GM19397 (cell line): ENCODE data around the gene DPYSL4.
"Not testable (repeated sequence)": the region's sequence is repeated elsewhere in the genome, so short reads cannot be mapped to it uniquely, and the experiment has no call there.

Experiments
- ATAC-seq: cut with Tn5 transposase; IDR thresholded peaks from one replicate; pipeline ENCODE4 v1.9.1; 2021; ENCODE audit warnings: mild to moderate bottlenecking, moderate library complexity; ENCODE audit not compliant: unreplicated experiment

Gene DPYSL4

DNA sequence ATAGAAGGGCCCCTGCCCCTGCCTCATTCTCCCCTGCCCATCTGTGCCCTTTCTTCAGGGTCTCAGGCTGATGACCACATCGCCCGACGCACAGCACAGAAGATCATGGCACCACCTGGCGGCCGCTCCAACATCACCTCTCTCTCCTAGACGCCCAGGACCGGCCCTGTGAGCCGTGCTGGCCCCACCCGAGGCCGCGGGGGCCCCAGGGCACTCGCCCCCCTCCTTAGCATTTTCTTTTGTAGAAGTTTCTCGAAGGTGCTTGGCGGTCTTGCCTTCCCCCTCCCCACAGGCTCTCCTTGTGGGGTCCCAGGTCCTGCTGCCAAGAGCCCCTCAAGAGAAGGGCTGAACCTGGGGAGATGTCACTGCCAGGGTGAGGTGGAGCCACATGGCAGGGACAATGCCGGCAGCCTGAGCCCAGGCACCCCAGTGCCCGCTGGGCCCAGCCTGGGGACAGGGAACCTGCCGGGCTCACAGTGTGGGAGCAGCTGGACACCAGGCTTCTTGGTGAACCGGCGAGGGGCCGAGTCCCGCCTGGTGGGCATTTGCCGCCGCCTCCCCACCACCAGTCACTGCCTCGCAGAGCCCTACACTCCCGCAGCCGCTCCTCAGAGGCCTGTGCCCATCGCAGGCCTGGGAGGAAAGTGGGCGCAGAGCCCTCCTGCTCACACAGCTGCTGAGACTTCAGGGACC, 18.2 kb downstream of the DPYSL4 start:
- ATAC-seq = no peak

DNA sequence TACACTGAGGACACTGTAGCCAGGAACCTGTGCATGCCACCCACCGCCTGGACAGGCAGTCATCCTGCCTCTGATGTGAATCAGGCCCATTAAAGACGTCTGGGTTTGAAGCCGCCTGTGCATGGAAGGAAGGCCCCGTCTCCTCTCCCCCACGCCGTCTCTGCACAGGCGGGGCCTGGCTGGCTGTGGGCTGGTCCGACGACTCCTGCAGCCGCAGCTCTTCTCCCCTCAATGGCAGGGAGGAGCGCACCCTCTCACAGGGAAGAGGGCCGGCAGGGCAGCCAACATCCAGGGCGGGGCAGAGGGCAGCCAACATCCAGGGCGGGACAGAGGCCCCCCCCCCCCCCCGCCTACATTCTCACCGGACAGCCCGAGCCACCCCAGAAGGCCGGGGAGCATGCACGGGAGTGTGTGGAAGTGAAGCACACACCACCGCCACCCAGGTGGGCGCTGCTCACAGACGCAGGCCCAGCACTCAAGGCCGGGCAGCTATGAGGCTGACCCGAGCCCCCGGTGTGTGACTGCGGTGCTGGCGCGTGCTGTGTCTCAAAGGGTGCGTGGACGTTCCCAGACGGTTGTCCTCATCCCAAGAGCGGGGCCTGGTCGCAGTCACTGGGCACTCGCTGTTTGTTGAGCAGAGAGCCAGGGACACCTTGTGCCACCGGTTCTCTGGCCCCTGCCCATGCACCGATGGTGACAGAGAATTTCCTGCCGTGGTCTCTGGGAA, 19.1 kb downstream of the DPYSL4 start:
- ATAC-seq = no peak

DNA sequence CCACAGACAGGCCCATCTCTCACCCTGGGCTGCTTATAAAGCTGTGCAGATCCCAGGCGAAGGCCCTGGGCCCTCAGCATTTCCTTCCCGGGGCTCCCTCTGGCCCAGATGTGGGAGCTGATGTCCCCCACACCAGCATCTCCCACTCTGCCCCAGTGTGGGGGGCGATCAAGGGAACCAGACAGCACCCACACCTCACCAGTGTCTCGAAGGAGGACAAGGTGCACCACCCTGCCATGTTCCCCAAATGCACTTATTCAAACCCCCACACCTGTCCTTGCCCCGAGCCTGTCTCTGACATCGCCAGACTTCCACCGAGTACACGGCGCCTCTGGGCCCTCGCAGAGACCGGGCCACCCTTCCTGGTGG, 19.6 kb downstream of the DPYSL4 start:
- ATAC-seq = no peak

DNA sequence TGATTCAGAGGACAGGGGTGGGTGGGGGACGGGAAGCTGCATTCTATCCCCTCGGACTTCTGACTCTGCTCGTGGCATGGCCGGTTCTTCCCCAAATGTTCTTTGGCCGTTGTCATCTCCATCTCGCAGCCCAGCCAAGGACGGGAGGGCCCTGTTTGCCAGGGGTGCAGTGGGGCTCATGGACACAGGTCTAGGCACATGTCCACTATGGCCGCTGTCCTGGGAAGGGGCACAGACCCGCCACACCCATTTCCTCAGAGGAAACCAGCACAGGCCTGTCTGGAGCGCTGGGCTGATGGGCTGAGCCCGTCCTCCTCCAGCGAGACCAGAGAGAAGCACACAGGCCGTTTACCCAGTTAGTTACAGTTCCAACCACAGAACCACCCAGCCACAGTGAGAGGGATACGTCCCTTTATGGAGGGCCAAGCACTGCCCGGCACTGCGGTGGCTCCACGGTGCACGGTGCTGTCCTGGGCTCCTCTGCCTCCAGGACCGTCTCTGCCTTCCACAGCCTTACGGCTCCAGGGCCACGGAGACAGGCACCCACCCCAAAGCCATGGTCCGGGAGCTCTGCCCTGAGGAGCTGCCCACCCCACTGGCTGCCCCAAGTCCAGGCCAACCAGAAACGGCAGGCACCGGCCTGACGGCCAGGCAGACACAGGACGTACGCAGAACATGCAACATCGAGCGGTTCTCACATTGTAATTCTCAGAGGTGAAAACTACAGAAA, 20.2 kb downstream of the DPYSL4 start:
- ATAC-seq = no peak

DNA sequence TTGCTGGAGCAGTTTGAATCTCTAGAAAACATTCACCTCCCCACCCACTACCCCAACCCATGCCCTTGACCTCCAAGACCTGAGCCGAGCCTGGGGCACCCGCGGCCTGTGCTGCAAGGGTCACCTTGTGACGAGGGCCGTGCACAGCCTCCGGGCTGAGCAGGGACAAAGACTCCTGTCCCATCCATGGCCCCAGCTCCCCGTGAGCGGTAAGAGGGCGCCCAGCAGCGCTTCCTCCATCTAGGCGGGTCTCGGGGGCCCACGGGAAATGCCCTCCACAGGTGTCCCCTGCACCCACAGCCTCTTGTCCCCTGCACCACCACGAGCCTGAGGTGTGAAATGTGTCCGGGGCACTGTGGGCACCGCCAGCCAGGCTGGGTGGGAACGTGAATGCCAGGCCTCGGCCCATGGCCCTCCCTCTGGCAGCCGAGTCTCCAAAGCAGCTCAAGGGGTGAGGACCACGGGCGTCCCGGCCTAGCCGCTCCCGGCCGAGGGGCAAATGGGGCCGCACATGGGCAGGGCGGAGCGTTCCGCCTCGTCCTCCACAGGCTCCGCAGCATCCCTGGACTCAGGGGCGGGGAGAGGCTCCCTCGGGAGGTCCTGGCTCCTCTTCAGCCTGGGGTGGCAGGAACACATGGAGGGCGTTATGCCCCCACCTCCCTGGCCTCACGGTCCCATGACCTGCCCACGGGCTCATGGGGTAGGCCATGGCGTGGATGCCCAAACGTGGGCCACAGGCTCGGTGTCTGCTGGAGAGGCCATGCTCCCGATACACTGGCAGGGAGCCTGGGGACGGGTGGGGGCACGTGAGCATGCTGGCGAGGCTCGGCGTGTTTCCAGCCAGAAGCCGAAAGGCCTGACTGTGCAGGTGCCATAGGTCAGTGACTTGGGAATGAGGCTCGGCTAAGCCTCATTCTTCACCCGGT, 21.1 kb downstream of the DPYSL4 start:
- ATAC-seq = no peak

DNA sequence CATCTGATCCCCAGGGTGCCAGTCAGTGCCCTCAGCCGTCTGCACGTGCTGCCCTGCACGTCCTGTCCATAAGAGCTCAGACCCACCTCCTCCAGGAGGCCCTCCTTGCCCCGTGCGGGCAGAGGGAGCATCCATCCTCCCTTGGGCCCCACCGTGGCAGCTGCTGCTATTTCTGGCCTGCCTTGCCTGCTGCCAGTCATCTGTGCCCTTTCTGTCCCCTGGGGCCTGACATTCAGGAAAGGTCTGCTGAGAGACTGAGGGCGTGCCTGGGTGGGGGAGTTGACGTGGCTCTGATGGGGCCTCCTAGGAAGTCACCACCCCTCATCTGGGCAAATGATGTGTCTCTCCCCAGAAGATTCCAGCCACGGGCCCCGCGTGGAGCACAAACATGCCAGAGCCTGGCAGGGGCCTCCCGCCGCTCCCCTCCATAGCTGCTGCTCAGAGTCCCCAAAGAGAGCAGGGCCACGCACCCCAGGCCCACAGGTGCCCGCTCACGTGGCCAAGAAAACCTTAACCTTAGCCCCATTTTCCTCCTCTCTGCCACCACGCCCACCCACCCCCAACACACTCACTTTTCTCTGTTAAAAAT, 21.8 kb downstream of the DPYSL4 start:
- ATAC-seq = no peak

DNA sequence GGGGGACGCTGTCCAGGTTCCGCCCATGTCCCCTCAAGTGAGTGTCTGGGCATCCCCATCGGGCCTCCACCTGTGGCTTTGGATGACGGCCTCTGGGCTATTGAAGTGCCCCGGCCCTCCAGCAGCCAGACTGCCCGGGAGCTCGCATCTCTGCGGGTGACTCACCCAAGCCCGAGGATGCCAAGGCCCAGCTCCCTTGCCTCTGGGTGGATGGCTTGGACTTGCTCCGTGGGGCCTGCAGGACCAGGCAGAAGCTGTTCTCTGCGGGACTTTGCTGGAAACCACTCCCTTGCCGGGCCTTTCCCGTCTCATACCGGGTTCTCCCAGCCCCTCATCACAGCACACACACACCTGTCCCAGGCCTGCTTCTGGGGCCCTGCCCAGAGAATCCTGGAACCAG, 22.4 kb downstream of the DPYSL4 start:
- no peak for ATAC-seq

DNA sequence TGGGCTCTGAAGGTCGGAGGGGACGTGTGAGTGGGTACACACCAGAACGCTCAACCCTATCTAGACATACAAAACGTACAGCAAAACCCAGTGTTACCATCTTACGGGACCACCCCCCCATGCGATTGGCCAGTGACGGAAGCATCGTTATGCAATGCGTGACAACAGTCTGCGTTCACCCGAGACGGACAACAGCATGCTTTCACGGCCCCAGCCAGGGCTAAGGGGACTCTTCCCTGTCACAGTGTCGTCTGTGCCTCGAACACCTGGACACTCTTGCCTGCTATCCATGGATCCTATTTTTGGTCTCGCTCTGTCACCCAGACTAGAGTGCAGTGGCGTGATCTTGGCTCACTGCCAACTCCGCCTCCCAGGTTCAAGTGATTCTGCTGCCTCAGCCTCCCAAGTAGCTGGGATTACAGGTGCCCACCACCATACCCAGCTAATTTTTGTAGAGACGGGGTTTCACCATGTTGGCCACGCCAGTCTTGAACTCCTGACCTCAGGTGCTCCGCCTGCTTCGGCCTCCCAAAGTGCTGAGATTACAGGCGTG, 23.3 kb downstream of the DPYSL4 start:
- no peak for ATAC-seq

DNA sequence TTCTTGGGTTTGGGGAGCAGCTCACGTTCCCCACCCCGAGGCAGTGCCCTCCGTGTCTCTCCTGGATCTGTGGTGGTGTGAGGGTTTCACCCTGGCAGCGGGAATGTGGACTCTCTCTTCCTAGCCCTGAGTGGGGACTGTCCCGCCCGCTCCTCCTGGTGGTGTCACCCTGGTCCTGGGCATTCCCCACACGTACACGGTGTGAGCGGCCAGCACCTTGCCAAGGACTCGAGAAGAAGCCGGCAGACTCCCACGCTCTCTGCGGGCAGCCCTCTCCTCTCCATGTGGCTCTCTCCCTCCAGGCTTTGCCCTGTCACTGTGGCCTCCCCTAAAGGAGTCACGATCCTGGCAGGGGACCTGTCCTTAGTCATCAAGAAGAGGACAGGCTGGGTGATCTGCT, 24.0 kb downstream of the DPYSL4 start:
- no peak for ATAC-seq

DNA sequence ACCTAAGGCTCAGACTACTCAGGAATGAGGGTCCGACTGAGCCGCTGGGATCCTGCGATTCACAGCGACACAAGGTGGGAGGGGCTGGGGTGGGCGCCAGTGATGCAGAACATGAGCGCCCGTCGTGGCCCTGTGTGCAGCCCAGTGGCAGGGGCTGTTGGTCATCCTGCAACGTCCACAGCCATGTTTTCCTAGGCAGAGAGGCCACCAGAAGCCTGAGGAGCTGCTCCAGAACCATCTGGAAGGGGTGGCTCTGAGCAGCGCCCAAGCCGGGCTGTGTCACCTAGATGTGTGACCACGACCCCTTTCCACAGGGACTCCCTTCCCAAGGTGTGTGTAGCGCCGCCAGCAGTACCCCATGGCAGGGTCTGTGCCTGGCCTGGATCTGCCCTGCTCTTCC, 24.5 kb downstream of the DPYSL4 start:
- no peak for ATAC-seq

DNA sequence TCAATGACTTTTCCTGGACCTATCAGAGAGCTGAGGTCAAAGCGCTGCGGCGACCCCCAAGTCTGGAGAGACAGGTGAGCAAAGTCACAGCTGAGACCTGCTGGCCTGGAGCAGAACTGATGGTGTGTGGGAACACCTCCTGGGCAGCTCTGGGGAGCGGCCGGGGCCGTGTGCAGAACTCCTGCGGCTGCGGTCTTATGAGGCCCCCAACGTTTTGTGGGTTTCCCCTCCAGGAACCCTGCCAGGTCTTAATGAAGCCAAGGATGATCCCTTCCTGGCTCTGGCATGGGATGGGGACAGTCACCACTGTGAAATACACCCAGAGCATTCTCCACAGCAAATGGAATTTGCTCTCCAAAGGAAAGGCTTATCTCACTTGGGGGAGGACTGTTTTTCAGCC, 26.1 kb downstream of the DPYSL4 start:
- ATAC-seq = no peak

DNA sequence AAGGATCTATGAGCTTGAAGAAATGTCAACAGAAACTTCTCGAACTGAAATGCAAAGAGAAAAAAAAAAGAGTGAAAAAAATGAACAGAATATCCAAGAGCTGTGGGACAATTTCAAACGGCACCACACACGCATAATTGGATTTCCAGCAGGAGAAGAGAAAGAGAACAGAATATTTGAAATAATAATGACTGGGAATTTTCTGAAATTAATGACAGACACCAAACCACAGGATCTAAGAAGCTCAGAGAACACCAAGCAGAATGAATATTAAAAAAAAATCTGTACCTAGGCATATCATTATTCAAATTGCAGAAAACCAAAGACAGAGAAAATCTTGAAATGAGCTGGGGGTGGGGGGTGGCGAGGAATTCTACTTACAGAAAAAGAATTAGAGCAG, 27.2 kb downstream of the DPYSL4 start:
- ATAC-seq = no peak

DNA sequence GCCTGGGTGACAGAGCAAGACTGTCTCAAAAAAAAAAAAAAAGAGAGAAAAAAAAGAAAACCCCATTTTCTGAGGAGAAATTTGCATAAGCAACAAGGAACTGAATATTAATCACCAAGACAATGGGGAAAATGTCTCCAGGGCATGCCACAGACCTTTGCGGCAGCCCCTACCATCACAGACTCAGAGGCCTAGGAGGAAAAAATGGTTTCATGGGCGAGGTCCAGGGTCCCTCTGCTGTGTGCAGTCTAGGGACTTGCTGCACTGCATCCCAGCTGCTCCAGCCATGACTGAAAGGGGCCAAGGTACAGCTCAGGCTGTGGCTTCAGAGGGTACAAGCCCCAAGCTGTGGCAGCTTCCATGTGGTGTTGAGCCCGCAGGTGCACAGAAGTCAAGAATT, 29.7 kb downstream of the DPYSL4 start:
- not testable (repeated sequence) for ATAC-seq

DNA sequence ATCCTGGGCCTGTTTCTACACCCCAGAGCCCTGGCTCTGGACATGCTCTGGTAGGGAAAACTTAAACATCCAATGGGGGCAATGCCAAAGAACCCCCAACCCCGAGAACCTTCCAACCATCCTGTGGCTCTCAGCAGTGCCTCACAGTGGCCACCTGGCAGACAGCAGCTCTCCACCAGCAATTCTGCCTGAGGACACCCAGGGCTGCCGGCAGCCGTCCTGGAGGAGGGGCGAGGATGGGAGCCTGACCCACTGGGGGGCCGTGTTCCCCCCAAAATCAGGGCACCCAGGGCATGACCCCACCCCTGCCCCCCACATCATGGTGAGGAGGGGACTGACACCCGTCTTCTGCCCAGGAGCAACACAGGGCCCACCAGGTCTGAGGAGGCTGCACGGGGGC, 32.7 kb downstream of the DPYSL4 start:
- ATAC-seq = no peak

DNA sequence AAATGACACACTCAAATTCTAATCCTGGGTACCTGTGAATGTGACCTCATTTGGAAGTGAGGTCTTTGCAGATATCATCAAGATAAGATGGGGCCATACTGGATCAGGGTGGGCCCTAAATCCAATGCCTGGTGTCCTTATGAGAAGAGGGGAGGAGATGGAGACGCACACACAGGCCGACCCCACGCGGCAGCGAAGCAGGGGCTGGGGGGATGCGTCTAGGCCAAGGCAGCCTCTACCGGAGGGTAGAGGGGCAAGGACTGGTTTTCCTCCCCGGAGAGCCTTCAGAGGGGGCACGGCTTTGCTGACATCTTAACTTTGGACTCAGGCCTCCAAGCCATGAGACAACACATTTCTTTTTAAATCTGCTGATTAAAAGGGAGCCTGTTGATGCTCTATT, 33.3 kb downstream of the DPYSL4 start:
- ATAC-seq = no peak

DNA sequence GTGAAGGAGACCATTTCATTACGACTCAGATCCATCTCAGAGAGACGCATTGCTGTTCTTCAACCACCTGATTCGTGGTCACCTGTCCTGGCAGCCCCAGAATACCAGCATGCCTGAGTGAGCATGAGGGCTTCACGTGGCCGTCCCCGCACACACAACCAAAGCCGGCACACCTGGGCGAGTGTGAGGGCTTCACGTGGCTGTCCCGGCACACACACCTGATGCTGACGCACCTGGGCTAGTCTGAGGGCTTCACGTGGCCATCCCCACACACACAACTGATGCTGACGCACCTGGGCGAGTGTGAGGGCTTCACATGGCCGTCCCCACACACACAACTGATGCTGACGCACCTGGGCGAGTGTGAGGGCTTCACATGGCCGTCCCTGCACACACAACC, 34.2 kb downstream of the DPYSL4 start:
- not testable (repeated sequence) for ATAC-seq

DNA sequence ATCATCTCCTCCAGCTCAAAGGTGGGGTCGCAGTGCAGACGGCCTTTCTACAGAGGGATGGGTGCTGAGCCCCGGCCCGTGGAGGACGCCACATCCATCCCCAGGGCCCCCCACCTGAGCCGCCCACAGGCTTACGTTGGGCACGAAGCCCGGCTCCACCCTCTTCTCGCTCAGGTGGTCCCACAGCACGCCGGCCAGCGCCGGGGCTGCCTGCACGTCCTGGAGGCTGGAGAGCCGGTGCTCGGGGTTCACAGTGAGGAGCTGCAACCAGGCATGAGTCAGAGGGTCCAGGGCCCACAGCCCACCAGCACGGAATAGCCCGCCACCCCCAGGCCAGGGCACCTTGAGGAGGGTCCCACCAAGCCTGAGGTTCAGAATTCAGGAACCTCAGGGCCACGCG, 36.0 kb downstream of the DPYSL4 start:
- ATAC-seq = no peak

DNA sequence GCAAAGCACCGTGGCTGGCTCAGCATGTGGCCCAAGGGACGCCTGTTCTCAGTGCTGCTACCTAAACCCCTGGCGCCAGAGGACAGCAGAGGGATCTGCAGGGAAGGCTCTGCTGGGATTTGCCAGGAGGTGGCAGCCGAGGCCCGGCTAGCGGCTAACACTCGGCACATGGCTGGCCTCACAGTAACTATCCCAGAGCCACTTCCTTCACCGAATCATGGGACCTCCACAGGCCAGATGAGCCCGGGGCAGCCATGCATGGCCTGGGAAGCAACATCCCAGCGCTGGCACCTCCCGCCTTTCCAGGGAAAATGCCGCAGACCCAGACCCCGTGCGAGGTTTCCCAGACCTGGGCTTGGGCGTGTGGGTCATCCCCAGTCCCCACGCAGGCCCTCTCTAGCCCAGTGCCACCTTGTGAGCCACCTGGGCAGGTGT, 36.4 kb downstream of the DPYSL4 start:
- peak; percentile 70 for ATAC-seq

DNA sequence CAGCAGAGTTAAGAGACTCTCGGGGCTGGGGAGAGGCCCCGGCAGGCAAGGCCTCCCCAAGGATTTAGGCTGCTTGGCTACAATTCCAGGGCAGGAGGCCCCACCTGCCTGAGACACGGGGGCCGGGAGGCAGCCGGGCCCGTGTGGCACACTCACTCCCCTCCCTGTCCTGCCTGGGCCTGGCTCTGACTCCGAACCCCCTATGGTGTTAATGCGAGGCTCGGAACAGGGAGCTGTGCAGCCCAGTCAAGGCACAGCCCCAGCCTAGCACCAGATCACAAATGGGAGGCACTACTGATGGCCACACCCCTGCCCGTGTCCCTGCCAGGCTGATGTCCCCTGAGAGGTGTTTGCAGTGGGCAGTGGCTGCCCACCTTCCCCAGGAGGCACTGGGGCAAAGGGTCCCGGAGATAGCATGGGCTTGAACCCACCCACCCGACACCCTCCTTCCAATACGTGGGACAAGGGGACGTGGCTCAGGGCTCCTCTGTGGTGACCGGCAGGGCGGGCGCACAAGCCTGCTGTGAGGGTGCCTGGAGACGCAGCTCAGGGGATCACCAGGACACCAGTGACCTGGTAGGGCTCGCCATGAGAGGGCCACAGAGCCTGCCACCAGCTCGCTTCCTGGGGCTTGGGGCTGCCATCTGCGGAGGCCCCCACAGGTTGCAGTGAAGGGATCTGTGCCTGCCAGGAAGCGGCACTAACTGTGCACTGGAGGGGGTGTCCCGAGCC, 37.0 kb downstream of the DPYSL4 start:
- no peak for ATAC-seq
